IPS-18a (cell line): ENCODE results near the gene EXOC2.

Experiments
- H3K27ac ChIP-seq: one replicate; pipeline ENCODE4 v1.5.1; 2013; ENCODE audit warnings: low read length
- H3K27me3 ChIP-seq: one replicate; pipeline ENCODE4 v1.6.1; 2013; ENCODE audit warnings: mild to moderate bottlenecking, low read length; ENCODE audit not compliant: control insufficient read depth, insufficient read depth
- H3K36me3 ChIP-seq: one replicate; pipeline ENCODE4 v1.6.1; 2013; ENCODE audit warnings: low read depth, low read length; ENCODE audit not compliant: control insufficient read depth
- H3K4me1 ChIP-seq: one replicate; pipeline ENCODE4 v1.6.1; 2013; ENCODE audit warnings: low read depth, low read length; ENCODE audit not compliant: control insufficient read depth
- H3K4me3 ChIP-seq: one replicate; pipeline ENCODE4 v1.5.1; 2013; ENCODE audit warnings: low read length
- H3K9ac ChIP-seq: one replicate; pipeline ENCODE4 v1.6.1; 2013; ENCODE audit warnings: mild to moderate bottlenecking, low read length, moderate library complexity
- H3K9me3 ChIP-seq: one replicate; pipeline ENCODE4 v1.6.1; 2013; ENCODE audit warnings: low read depth, low read length; ENCODE audit not compliant: control insufficient read depth

EXOC2 gene

DNA sequence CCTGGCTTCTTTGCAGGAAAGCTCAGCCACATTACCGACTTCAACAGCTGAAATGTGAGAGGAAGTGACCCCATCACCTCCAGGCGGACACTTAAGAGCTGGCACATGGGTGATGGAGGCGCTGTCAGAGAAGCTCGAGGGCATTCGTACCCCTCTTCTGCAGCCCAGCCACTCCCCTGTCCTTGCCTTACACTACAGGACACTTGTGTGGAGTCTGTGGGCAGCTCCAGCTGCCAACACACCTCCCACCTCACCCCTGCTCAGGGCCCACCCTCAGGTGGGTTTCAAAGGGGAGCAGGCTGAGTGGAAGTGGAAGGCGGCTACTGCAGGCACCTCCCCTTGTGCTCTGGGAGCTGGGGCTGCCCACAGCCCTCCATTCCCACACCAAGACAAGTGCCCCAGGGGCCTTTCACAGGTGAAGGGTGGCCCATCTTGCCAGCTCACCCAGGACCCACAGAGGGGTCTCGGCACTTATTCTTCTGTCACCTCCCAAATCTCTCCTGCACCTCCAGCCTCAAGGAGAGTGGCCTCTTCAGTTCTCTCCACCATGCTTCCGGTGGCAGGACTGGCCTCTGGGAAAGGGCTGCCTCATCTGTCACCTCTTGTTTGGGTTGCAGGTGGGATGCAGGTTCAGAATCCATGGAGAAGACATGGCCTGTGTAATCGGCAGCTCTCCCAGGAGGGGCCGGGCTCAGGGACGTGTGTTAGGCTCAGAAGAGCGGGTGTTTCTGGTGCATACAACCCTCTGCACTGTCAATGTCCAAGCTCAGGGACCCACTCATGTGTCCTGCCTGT, 251.6 kb downstream of the EXOC2 start:
- Histone ChIP-seq H3K4me3 (no peak overlapping the region), H3K4me1 (no peaks in the 10 kb centered on the region), H3K36me3 (no peaks in the 10 kb centered on the region), H3K27me3 (no peaks in the 10 kb centered on the region), H3K9ac (no peak overlapping the region), H3K27ac (no peak overlapping the region), H3K9me3 (no peaks in the 10 kb centered on the region)

DNA sequence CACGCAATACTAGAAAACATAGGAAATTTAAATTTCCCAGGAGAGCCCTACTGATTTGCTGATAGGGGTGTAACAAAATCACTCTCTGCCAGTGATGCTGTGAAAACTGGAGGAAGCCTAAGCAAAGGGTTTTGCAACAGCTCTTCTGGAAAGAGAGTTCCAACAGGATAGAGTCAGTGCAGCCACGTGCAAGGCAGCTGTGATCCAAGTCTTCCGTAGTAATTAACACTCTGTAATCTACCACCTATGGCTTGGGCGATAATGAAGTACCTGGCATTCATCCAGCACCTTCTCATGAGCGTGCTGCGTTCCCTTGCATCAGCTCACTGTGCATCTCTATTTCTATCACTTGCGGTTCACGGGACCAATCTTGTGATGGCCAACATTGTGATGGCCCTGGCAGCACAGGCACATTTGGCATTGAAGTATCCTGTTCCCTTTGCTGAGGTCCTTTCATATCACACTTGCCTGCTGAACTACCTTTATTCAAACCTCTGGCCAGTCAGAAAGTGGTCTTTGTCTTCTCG, 253.2 kb downstream of the EXOC2 start:
- H3K4me1 ChIP-seq, result no peaks in the 10 kb centered on the region
- H3K9me3 ChIP-seq, result no peaks in the 10 kb centered on the region
- no peaks in the 10 kb centered on the region for H3K36me3 ChIP-seq
- no peak overlapping the region for H3K27ac ChIP-seq
- no peak overlapping the region for H3K9ac ChIP-seq
- no peak overlapping the region for H3K4me3 ChIP-seq
- no peaks in the 10 kb centered on the region for H3K27me3 ChIP-seq

DNA sequence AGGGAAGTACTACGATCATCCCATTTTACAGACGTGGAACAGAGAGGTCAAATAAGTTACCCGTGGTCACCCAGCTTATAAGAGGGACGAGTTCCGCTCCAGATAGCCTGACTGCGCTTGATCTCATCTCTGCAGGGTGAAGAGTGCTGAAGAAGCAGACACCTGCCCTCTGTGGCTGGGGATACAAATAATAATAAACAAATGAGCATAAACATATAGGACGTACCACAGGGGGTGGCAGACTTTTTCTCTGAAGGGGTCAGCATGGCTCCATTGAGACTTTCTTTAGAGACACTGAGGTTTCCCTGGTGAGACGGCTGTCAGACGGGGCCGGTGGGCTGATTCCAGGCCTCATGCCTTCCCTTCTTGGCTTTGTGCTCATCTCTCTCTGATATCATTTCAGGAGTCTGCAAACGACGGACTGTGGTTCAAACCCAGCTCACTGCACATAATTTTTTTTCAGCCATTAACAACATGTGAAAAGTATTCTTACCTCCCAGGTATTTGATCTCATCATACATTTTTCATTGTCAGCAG, 254.2 kb downstream of the EXOC2 start:
- Histone ChIP-seq H3K4me3 (no peak overlapping the region), H3K4me1 (no peaks in the 10 kb centered on the region), H3K36me3 (no peaks in the 10 kb centered on the region), H3K9ac (no peak overlapping the region), H3K27ac (no peak overlapping the region), H3K9me3 (no peaks in the 10 kb centered on the region), H3K27me3 (no peaks in the 10 kb centered on the region)

DNA sequence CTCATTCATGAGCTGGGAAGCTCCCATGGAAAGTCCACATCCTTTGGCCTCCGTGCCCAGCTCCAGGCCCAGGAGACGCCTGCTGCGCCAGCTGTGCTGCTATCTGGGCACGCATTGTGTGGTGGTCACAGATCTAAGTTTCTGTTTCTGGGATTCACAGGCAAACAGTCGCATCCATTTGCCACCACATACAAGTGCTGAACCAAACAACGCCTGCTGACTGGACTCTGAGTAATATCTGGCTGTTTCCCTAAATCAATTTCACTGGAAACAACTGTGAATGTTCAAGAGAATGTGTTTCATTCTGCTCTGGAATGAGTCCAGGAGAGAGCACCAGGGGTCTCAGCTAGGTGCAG, 255.9 kb downstream of the EXOC2 start:
- Histone ChIP-seq H3K36me3 (no peaks in the 10 kb centered on the region), H3K9me3 (no peaks in the 10 kb centered on the region), H3K4me1 (no peaks in the 10 kb centered on the region), H3K4me3 (no peak overlapping the region), H3K27me3 (no peaks in the 10 kb centered on the region), H3K9ac (no peak overlapping the region), H3K27ac (no peak overlapping the region)

DNA sequence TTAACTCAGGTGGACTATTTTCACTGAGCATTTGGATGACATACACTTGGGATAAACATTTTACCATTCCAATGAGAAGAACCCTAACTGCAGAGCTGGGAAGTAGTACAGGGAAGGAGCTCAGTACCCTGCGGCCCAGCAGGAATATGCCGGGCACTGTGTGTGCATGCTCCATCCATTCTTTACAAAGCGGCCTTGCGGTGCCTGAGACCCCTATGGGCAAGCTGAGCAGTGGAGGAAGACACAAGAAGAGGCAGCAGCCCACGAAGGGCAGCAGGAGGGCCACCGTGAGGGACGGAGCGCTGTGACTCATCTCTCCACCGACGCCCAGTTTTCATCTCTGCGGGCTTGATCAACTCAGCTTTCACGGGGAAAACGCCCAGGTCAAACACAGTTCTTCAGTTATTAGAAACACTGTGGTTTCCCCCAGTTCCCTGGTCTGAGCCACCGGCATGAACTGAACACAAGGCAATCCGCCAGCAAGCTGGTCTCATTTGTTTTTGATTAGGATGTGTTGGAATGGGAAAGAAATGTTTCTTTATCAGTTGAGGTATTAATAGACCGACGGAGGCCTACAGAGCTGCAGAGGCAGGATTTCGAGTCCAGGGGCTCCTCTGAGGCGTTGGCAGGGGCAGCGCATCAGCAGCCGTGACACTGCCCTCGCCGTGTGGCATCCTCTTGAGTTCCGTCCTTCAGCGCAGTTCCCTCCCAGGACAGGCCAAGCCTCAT, 256.5 kb downstream of the EXOC2 start:
- Histone ChIP-seq H3K9ac (no peak overlapping the region), H3K27ac (no peak overlapping the region), H3K4me3 (no peak overlapping the region), H3K4me1 (no peaks in the 10 kb centered on the region), H3K36me3 (no peaks in the 10 kb centered on the region), H3K9me3 (no peaks in the 10 kb centered on the region), H3K27me3 (no peaks in the 10 kb centered on the region)

- H3K9ac ChIP-seq, result no peak overlapping the region
- no peaks in the 10 kb centered on the region for H3K4me1 ChIP-seq
- no peaks in the 10 kb centered on the region for H3K27me3 ChIP-seq
- H3K36me3 ChIP-seq, result no peaks in the 10 kb centered on the region
- H3K27ac ChIP-seq, result no peak overlapping the region
- H3K4me3 ChIP-seq, result no peak overlapping the region
- no peaks in the 10 kb centered on the region for H3K9me3 ChIP-seq
Measured at GRCh38 chr6:435441-436307, 257.3 kb downstream of the EXOC2 start.
